Subcutaneous adipose tissue (tissue), 4 donors: ENCODE measurements around the gene CCR4. TPM values are rescaled to one million over a fixed set of nuclear protein-coding genes. Genes with fewer than 3 reads are reported as not detected.

Source experiments
- CTCF ChIP-seq: fragments of 450-650 bp; IDR thresholded peaks from one replicate; pipeline ENCODE4 v1.5.1; 2016; ENCODE audit warnings: low read depth, mild to moderate bottlenecking, control low read depth, antibody characterized with exemption, moderate library complexity
- total RNA-seq, 4 donors: library from RNA; depleted of rRNA; stranded (reverse); fragments of >200 nt; gene quantifications; one replicate each; pipeline ENCODE4 v1.1.0, GENCODE V29; 2016

Gene CCR4
- total RNA-seq, 4 donors from 2014 or later, result 0.44 to 2.3 (median 1.0) TPM; not detected in 1

GRCh38 chr3:32969656-32970055, 18.2 kb downstream of the CCR4 start:
- TF ChIP-seq CTCF, result no peak

GRCh38 chr3:32972482-32973146, 21.2 kb downstream of the CCR4 start:
- no peak for TF ChIP-seq CTCF

GRCh38 chr3:32973982-32974381, 22.5 kb downstream of the CCR4 start:
- no peak for TF ChIP-seq CTCF

- TF ChIP-seq CTCF, result no peak
Observed at GRCh38 chr3:32975891-32976595, 24.6 kb downstream of the CCR4 start.

DNA sequence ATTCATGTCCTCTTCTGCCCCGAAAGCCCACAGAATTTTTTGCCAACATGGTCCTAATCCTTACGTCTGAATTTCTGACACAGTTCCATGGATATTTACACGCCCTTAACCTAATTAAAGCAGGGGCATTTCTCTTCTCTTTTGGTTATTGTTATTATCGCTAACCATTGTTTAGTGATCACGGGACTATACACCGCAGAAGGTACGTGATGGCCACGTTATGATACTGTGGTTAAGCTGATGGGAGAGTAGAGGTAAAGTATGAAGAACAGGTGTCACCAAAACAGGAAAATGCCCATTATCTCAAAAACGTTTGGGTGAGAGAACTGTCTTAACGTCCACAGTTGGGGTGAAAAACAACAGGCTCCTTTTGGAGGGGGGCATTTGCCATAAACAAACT, 26.4 kb downstream of the CCR4 start:
- no peak for TF ChIP-seq CTCF

- TF ChIP-seq CTCF, result no peak
Observed at GRCh38 chr3:32978331-32978730, 26.9 kb downstream of the CCR4 start.

GRCh38 chr3:32983124-32983523, 31.7 kb downstream of the CCR4 start:
- TF ChIP-seq CTCF, result no peak
